Measurements from ENCODE around the gene LRFN4. TPM values are rescaled to one million over a fixed set of nuclear protein-coding genes. Genes with fewer than 3 reads are reported as not detected.

LRFN4 gene
- total RNA-seq, 1 donor from 2014 or later = 13.5 TPM

GRCh38 chr11:66909181-66909580, 52.3 kb downstream of the LRFN4 start:
- Histone ChIP-seq H3K4me3 (no peak overlapping the region), H3K36me3 (no peaks in the 10 kb centered on the region), H3K9me3 (replicated peaks) (no peaks in the 10 kb centered on the region), H3K27me3 (ENCODE audit: low read depth) (no peaks in the 10 kb centered on the region), H3K4me1 (peaks cover 14% of the 10 kb centered on the region), H3K27ac (replicated peaks) (no peak overlapping the region)
- DNase-seq = no peak
- intact Hi-C loops (cut with micrococcal nuclease) = no loop called here
- TF ChIP-seq CTCF (IDR thresholded peaks at IDR 0.05; ENCODE audit: borderline replicate concordance) = no peak

- Histone ChIP-seq H3K27ac (replicated peaks) (no peak overlapping the region), H3K4me3 (no peak overlapping the region), H3K27me3 (ENCODE audit: low read depth) (no peaks in the 10 kb centered on the region), H3K4me1 (peaks cover 14% of the 10 kb centered on the region), H3K9me3 (replicated peaks) (no peaks in the 10 kb centered on the region), H3K36me3 (no peaks in the 10 kb centered on the region)
- intact Hi-C loops (cut with micrococcal nuclease) = no loop called here
- no peak for DNase-seq
- no peak for TF ChIP-seq CTCF (IDR thresholded peaks at IDR 0.05; ENCODE audit: borderline replicate concordance)
Measured at GRCh38 chr11:66910016-66910415, 53.2 kb downstream of the LRFN4 start.

Other genes with a start within 250 kb of the LRFN4 start
- 37.9 TPM for gene RBM14, start 240.4 kb upstream of the LRFN4 start, total RNA-seq
- gene RBM4, start 218.4 kb upstream of the LRFN4 start, total RNA-seq = 57.1 TPM
- gene RBM4B, start 179.2 kb upstream of the LRFN4 start, total RNA-seq = 11.8 TPM
- 0.77 TPM for gene SPTBN2, start 127.8 kb upstream of the LRFN4 start, total RNA-seq
- 5.1 TPM for gene RCE1, start 13.6 kb upstream of the LRFN4 start, total RNA-seq
- 10.3 TPM for gene PC, start 101.3 kb downstream of the LRFN4 start, total RNA-seq
- gene C11orf86, start 118.2 kb downstream of the LRFN4 start, total RNA-seq = not detected
- 0.05 TPM for gene SYT12, start 166.1 kb downstream of the LRFN4 start, total RNA-seq
- gene RHOD, start 199.8 kb downstream of the LRFN4 start, total RNA-seq = 49.5 TPM

Data from left ventricle myocardium inferior (tissue), 1 donor.